WTC11 (cell line): ENCODE measurements around the gene NSUN2. TPM values are rescaled to one million over a fixed set of nuclear protein-coding genes. Genes with fewer than 3 reads are reported as not detected.
A peak's percentile ranks its signal among the peaks of the same experiment; 100 is the strongest.

Experiments
- ATAC-seq: fragments of 200-7000 bp; cut with Tn5 transposase; 2 replicates; pipeline ENCODE4 v1.10.0; 2021; ENCODE audit warnings: mild to moderate bottlenecking, moderate library complexity
- CTCF ChIA-PET: fragments of 300-600 bp; sonication (Branson Sonifier 250); formaldehyde crosslinking; loops from one replicate; lab custom pipeline; 2021; ENCODE audit warnings: antibody characterized with exemption; lab: Charles Lee
- POLR2A ChIA-PET: fragments of 350-600 bp; sonication (Branson Sonifier 250); formaldehyde crosslinking; loops from one replicate; lab custom pipeline; 2021; ENCODE audit warnings: antibody characterized with exemption; lab: Charles Lee
- DNase-seq: peaks from one replicate; pipeline ENCODE4 v3.0.0; 2021; ENCODE audit warnings: low spot score
- H3K27ac Mint-ChIP-seq: 2 replicates; pipeline ENCODE4 v1.8.0; 2021; ENCODE audit warnings: mixed read lengths
- H3K27me3 Mint-ChIP-seq: 2 replicates; pipeline ENCODE4 v1.8.0; 2021; ENCODE audit warnings: low read depth, mild to moderate bottlenecking, moderate library complexity, mixed read lengths
- H3K36me3 Mint-ChIP-seq: 2 replicates; pipeline ENCODE4 v1.8.0; 2021; ENCODE audit warnings: mixed read lengths
- H3K4me1 Mint-ChIP-seq: 2 replicates; pipeline ENCODE4 v1.8.0; 2022; ENCODE audit warnings: mixed read lengths
- H3K4me3 Mint-ChIP-seq: 2 replicates; pipeline ENCODE4 v1.8.0; 2021; ENCODE audit warnings: mild to moderate bottlenecking, moderate library complexity, mixed read lengths
- H3K9me3 Mint-ChIP-seq: 2 replicates; pipeline ENCODE4 v1.8.0; 2021; ENCODE audit warnings: mixed read lengths
- ARID4B ChIP-seq: sonication (generic); formaldehyde crosslinking; IDR thresholded peaks from 2 replicates; pipeline ENCODE4 v1.8.0; 2023; ENCODE audit warnings: missing genetic modification reagents, mild to moderate bottlenecking, borderline replicate concordance
- ATF3 ChIP-seq: sonication (generic); formaldehyde crosslinking; conservative IDR thresholded peaks from 2 replicates; pipeline ENCODE4 v1.8.1; 2022; ENCODE audit warnings: mild to moderate bottlenecking, missing genetic modification reagents
- CDX4 ChIP-seq: fragments of 250-450 bp; sonication (Bioruptor Pico); IDR thresholded peaks from 2 replicates; pipeline ENCODE4 v1.9.0; 2021; ENCODE audit warnings: moderate library complexity, mild to moderate bottlenecking, inconsistent platforms, borderline replicate concordance
- FOXP4 ChIP-seq: sonication (generic); formaldehyde crosslinking; IDR thresholded peaks from 2 replicates; pipeline ENCODE4 v1.8.0; 2022; ENCODE audit warnings: mild to moderate bottlenecking, missing genetic modification reagents
- HMGXB4 ChIP-seq: sonication (generic); formaldehyde crosslinking; IDR thresholded peaks from 2 replicates; pipeline ENCODE4 v1.8.1; 2023; ENCODE audit warnings: mild to moderate bottlenecking, moderate library complexity, missing genetic modification reagents
- NFATC4 ChIP-seq: fragments of 250-450 bp; sonication (Bioruptor Pico); IDR thresholded peaks from 2 replicates; pipeline ENCODE4 v1.9.0; 2021; ENCODE audit warnings: mild to moderate bottlenecking
- NR2C2 ChIP-seq: sonication (generic); formaldehyde crosslinking; IDR thresholded peaks from 2 replicates; pipeline ENCODE4 v1.8.0; 2022; ENCODE audit warnings: mild to moderate bottlenecking, missing genetic modification reagents
- PRDM15 ChIP-seq: sonication (generic); formaldehyde crosslinking; IDR thresholded peaks from 2 replicates; pipeline ENCODE4 v1.8.0; 2022; ENCODE audit warnings: missing genetic modification reagents
- SOX15 ChIP-seq: fragments of 250-450 bp; sonication (Bioruptor Pico); IDR thresholded peaks from 2 replicates; pipeline ENCODE4 v1.9.0; 2021; ENCODE audit warnings: mild to moderate bottlenecking
- STAT6 ChIP-seq: sonication (generic); formaldehyde crosslinking; conservative IDR thresholded peaks from 2 replicates; pipeline ENCODE4 v1.8.1; 2023; ENCODE audit warnings: mild to moderate bottlenecking, low read depth, missing genetic modification reagents, moderate library complexity
- ZNF121 ChIP-seq: sonication (generic); formaldehyde crosslinking; IDR thresholded peaks from 2 replicates; pipeline ENCODE4 v1.8.0; 2023; ENCODE audit warnings: missing genetic modification reagents
- ZNF219 ChIP-seq: sonication (generic); formaldehyde crosslinking; IDR thresholded peaks from 2 replicates; pipeline ENCODE4 v1.8.0; 2023; ENCODE audit warnings: missing genetic modification reagents, mild to moderate bottlenecking, borderline replicate concordance
- ZNF317 ChIP-seq: sonication (generic); formaldehyde crosslinking; IDR thresholded peaks from 2 replicates; pipeline ENCODE4 v1.8.1; 2023; ENCODE audit warnings: low read depth, mild to moderate bottlenecking, moderate library complexity, missing genetic modification reagents, borderline replicate concordance
- ZNF416 ChIP-seq: fragments of 250-450 bp; sonication (Bioruptor Pico); IDR thresholded peaks from 2 replicates; pipeline ENCODE4 v1.9.0; 2021; ENCODE audit warnings: mild to moderate bottlenecking, inconsistent platforms
- total RNA-seq: library from RNA; stranded (reverse); gene quantifications from 3 replicates; pipeline ENCODE4 v1.2.3, GENCODE V29; 2021

NSUN2 gene
- total RNA-seq, 1 experiment from 2014 or later: 88.4 TPM

GRCh38 chr5:6642655-6643054, 9.8 kb upstream of the NSUN2 start (continued):
- TF ChIP-seq ARID4B (CRISPR knock-in tag): no peak

GRCh38 chr5:6638236-6638635, 5.4 kb upstream of the NSUN2 start:
- no peak for TF ChIP-seq HMGXB4 (CRISPR knock-in tag)
- TF ChIP-seq NR2C2: no peak
- TF ChIP-seq SOX15 (CRISPR knock-in tag): no peak
- TF ChIP-seq ZNF317 (CRISPR knock-in tag): no peak
- no peak for TF ChIP-seq PRDM15 (CRISPR knock-in tag)
- no peak for TF ChIP-seq FOXP4 (CRISPR knock-in tag)
- no peak for TF ChIP-seq CDX4
- no peak for TF ChIP-seq ZNF121
- no peak for TF ChIP-seq ZNF416 (CRISPR knock-in tag)
- DNase-seq (no peak), ATAC-seq (no peak)
- POLR2A ChIA-PET: no interaction called here
- Mint-ChIP-seq H3K36me3 (peaks cover 4% of the 10 kb centered on the region; the same call in 1 of the 2 replicates), H3K4me1 (peaks cover 6% of the 10 kb centered on the region; the same call in 1 of the 2 replicates), H3K27ac (peak overlapping the region; percentile 54; the same call in 1 of the 2 replicates), H3K4me3 (no peak overlapping the region), H3K9me3 (no peaks in the 10 kb centered on the region), H3K27me3 (no peaks in the 10 kb centered on the region)
- CTCF ChIA-PET: no interaction called here

GRCh38 chr5:6637590-6637989, 4.7 kb upstream of the NSUN2 start:
- CTCF ChIA-PET: no interaction called here
- H3K27ac Mint-ChIP-seq: peak overlapping the region; percentile 37; the same call in 1 of the 2 replicates

More at GRCh38 chr5:6637590-6637989, 4.7 kb upstream of the NSUN2 start:
- H3K36me3 Mint-ChIP-seq: peaks cover 4% of the 10 kb centered on the region; the same call in 1 of the 2 replicates
- H3K4me1 Mint-ChIP-seq: peaks cover 6% of the 10 kb centered on the region; the same call in 1 of the 2 replicates
- TF ChIP-seq ZNF219 (CRISPR knock-in tag) (no peak), NFATC4 (CRISPR knock-in tag) (no peak), ATF3 (CRISPR knock-in tag) (no peak), STAT6 (CRISPR knock-in tag) (no peak)
- ATAC-seq (no peak), DNase-seq (no peak)
- POLR2A ChIA-PET: no interaction called here
- no peaks in the 10 kb centered on the region for H3K27me3 Mint-ChIP-seq
- no peaks in the 10 kb centered on the region for H3K9me3 Mint-ChIP-seq
- no peak overlapping the region for H3K4me3 Mint-ChIP-seq
